Activated CD8-positive, alpha-beta memory T cell treated with anti-CD3 and anti-CD28 coated beads, Interleukin-2, amount 50 U/mL, for 4 hours (primary cell): ENCODE measurements around the gene BMPR2.
"Not testable (repeated sequence)": the region's sequence is repeated elsewhere in the genome, so short reads cannot be mapped to it uniquely, and the experiment has no call there.

Experiments
- DNase-seq: peaks from one replicate; pipeline ENCODE4 v3.0.0-alpha.2; 2020

The BMPR2 gene

DNA sequence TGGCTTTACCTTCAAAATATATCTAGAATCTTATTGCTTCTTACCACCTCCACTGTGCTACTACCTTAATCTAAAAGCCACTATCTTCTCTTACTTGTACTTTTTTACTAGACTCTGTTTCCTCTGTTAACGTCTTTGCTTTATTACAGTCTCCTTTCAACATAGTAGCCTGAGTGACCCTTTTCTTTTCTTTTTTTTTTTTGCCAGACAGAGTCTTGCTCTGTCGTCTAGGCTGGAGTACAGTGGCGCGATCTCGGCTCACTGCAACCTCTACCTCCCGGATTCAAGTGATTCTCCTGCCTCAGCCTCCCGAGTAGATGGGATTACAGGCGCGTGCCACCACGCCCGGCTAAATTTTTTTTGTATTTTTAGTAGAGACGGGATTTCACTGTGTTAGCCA lies 10.4 kb downstream of the BMPR2 start:
- DNase-seq = not testable (repeated sequence)

DNA sequence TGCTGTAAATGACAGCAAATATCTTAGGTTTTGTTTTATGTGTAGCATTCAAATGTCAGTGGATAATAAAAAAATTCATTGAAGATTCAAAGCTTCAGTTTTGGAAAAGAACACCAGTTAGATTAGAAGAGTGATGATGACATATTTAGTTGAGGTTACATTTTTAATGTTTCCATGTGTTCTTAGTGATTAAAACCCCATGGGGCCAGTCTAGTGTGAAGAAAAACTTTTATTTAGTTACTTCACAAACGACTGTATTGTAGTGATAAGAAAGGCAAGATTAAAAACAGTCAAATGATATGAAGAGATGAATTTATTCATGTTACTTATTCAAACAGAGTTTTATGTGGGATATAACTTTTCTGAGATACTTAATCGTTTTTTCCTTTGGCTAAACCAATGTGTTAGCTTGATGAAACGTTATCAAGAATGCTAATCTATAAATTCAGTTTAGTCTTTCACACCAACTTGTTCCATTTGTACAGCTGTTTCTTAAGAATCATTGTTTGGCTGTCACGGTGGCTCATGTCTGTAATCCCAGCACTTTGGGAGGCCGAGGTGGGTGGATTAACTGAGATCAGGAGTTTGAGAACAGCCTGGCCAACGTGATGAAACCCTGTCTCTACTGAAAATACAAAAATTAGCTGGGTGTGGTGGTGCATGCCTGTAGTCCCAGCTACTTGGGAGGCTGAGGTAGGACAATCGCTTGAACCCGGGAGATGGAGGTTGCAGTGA lies 11.6 kb downstream of the BMPR2 start:
- no peak for DNase-seq

DNA sequence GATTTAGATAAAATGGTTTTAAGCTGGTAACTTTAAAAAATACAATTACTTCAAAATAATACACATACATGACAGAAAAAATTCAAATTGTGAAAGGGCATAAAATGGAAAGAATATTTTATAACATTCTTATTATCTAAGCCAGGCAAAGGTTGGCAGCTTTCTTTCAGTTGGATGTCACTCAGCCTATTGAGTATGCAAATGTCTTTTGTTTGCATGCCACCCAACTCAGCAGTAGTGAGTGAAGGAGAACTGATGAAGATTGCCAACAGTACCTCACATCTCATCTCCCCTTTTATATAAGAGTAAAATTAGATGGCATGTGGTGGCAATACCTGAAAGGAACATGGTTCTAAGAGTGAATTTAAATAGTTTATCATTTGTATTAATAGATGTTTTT lies 24.8 kb downstream of the BMPR2 start:
- no peak for DNase-seq

DNA sequence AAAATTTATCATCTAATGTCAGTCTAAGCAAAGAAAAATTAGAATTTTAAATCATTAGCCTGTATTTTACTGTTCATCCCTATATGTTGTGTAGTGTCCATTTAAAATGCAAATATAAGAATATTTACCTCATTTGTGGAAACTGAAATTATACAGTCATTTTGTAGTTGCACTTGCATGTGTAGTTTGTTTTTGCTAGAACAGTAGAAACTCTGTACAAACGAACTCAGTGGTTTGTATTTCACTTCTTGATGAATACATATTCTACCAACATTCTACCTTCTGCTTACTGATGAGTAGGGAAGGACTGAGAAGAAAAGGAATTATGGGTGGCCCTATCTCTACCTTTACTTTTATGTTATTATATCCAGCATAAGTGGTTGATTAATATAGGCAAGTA lies 29.7 kb downstream of the BMPR2 start:
- DNase-seq = no peak

DNA sequence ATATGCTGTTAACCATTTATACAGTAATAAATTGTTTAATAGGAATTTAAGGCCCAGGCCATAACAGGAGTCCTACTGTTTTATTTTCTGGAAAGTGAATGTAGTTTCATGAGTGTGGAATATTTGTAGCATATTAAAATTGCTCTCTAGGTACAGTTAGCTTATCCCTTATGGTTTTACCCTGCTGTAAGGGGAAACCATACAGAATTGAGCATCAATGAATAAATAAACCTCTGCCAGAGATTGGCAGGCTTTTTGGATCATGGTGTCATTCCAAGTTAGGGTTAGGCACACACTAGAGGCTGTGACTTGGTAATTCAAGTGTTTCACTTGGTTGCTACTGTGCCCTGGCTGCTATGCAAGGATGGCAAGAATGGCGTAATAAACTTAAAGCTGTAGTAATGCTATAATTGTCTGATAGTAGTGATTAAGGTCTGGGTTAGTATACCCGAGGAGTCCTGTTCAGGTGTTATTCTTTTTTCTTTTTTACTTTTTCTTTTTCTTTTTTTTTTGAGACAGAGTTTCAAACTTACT lies 30.4 kb downstream of the BMPR2 start:
- no peak for DNase-seq

DNA sequence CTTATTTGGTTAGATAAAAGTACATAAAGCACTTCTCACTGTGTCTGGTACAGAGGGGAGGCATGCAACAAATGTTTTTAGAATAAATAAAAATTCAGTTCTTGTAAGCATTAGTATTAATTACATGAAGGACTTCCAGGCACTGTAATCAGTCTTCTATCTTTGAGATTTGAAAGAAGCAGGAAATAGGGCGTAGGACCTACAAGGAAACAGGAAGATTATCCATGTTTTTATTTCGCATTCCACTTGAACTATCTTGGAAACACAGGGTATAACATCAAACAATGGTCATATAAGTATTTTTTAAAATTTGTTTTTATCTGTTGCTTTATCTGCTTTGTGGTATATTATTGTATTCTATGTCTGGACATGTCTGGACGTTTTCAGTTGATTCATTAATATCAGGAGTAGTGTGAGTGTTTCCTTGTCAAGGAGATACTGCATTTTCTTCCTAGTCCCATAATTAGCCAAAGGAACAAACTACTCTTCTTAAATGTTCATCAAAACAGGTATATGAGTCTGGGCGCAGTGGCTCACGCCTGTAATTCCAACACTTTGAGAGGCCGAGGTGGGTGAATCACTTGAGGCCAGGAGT lies 32.5 kb downstream of the BMPR2 start:
- no peak for DNase-seq

DNA sequence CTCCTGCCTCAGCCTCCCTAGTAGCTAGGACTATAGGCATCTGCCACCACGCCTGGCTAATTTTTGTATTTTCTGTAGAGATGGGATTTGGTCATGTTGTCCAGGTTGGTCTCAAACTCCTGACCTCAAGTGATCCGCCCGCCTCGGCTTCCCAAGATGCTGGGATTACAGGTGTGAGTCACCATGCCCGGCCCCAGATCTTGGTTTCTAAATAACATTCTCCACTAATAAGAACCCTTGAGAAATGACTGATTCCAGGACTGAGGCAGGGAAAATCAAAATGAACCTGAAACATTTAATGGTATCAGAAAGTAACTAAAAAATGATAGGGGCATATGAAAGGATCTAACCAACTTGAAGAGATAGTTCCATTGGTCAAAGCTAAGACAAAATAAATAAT lies 34.0 kb downstream of the BMPR2 start:
- no peak for DNase-seq

DNA sequence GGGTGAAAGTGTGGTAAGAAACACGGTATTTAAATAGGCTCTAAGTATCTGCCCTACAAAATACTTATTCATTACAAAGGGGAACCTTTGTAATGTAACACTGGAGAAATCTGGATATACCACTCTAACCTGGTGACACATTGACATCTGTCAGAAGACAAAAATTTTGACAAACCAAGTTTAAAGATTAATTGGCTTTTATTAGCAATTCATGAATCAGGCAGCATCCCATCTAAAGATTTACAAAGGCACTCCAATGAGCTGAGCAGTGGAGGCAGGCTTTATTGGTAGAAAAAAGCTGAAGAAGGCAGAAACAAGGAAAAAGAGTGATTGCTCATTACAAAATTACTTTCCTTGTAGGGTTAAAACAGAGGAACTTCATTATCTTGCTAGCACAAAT lies 35.0 kb downstream of the BMPR2 start:
- DNase-seq = no peak

DNA sequence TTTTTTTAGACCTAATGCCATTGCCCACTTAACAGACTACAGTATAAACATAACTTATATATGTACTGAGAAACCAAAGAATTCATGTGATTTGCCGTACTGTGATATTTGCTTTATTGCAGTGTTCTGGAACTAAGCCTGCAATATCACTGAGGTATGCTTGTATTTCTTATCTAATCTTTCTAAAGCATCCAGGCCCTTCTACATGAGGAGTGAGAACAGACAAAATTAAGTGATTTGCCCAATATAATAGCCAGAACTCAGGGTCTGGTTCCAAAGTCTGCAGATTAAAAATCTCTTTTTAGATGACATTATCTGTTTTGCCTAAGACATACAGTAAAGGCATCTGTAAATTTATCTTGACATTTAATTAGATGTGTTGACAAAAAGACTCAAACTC lies 41.9 kb downstream of the BMPR2 start:
- no peak for DNase-seq

DNA sequence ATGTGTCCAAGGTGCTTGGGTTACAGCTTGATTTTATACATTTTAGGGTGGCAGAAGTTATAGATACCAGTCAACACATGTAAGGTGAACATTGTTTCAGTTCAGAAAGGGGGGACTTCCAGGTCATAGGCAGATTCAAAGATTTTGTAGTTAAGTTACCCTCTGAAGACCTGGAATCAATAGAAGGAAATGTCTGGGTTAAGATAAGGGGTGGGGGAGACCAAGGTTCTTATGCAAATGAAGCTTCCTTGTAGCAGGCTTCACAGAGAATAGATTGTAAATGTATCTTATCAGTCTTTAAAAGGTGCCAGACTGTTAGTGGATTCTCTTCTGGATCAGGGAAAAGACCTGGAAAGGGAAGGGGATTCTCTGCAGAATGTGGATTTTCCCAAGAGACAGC lies 42.4 kb downstream of the BMPR2 start:
- DNase-seq = no peak

DNA sequence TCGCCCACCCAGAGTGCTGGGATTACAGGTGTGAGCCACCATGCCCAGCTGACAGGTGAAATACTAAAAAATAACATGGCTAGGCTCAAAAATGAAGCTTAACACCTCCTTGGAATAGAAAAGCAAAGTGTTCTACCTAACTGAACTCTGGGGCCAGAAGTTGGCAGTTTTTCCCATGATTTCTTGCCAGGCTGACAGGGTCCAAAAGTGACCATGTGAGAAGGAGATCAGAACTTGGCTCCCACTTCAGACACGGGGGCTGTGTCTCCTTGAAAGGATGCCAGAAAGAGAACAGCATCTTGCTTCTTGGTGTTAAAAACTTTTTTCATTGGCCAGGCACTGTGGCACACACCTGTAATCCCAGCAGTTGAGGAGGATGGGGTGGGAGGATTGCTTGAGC lies 47.0 kb downstream of the BMPR2 start:
- DNase-seq = no peak

DNA sequence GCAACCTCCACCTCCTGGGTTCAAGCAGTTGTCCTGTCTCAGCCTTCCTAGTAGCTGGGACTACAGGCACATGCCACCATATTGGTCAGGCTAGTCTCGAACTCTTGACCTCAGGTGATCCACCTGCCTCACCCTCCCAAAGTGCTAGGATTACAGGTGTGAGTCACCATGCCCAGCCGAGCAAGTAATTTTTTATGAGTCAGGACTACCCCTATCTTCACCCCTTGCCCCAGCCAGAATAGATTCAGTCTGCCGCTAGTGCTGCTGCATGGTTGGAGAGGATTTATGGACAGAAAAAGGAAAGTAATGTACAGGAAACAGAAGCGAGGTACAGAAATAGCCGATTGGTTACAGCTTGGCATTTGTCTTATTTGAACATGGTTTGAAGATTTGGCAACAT lies 48.9 kb downstream of the BMPR2 start:
- no peak for DNase-seq

DNA sequence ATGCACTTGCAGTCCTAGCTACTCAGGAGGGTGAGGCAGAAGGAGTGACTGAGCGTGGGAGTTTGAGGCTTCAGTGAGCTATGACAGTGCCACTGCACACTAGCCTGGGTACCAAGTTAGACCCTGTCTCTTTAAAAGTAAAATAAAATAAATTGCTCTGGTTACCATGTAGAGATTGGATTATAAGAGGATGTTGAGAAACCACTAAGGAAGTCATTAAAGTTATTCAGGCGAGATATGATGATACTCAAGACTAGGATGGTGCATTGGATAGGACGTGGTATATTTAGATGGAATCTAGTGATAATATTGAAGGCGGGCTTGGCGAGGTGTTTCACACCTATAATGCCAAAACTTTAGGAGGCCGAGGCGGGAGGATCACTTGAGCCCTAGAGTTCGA lies 50.6 kb downstream of the BMPR2 start:
- DNase-seq = no peak

DNA sequence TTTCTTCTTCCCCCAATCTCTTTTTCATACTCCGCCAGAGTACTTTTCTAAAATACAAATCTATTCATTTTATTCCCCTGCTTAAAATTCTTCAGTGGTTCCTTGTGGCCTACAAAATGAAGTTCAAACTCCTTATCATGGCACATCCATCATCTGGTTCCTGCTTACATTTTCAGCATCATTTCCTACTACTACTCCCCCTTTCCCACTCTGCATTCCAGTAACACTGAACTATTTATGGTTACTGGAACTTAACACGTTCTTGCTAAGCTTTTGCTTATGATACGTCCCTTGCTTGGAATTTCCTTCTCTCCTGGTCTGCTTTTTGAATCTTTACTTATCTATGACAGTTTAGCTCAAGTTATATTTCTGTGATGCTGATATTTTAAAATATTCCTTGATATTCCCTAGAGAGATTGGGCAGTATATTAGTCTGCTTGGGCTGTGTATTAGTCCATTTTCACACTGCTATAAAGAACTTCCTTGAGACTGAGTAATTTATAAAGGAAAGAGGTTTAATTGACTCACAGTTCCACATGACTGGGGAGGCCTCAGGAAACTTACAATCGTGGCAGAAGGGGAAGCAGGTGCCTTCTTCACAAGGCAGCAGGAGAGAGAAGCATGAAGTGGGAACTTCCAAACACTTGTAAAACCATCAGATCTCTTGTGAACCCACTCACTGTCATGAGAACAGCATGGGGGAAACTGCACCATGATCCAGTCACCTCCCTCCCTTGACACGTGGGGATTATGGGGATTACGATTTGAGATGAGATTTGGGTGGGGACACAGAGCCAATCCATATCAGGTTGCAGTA lies 53.2 kb downstream of the BMPR2 start:
- no peak for DNase-seq

DNA sequence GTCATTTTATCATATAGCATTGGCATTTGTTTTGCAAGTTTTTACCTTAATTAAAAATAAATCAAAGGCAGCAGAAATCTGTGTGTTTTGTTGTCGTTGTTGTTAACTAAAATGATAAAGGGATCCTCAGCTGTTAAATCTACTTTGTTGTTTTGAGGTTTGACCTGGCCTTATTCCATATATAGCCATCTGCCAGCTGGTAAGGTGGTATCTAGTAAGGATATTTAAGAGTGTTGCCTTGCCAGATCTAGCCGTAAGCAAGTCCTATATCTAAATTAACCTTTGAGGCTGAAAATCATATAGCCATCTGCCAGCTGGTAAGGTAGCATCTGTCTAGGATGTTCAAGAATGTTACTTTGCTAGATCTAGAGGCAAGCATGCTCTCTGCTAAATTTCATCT lies 56.6 kb downstream of the BMPR2 start:
- DNase-seq = no peak

DNA sequence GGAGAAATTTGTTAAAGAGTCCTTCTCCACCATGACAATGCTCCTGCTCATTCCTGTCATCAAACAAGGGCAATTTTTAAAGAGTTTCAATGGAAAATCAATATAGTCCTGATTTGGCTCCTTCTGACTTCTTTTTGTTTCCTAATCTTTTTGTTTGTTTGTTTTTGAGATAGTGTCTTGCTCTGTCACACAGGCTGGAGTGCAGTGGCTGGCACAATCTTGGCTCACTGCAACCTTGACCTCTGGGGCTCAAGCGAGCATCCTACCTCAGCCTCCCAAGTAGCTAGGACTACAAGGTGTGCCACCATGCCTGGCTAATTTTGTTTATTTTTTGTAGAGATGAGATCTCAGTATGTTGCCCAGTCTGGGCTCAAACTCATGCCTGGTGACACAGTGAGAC lies 58.3 kb downstream of the BMPR2 start:
- DNase-seq = no peak

DNA sequence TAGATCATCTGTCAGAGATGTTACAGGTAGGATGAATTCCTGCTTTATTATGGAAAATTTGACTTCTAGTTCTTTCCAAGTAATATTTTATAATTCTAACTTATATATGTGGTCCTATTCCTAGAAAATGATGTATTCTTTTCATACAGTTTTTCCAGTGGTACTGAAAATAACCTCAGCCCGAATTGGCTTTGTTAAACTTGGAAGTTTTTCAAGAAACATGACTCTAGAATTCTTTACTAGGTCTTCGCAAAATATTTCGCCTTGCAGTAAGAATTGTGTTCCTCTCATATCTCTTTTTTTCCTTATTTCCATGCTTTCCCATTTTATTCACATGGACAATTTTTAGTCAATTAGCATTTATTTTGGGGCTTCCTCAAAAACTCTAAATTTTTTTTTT lies 60.5 kb downstream of the BMPR2 start:
- no peak for DNase-seq

DNA sequence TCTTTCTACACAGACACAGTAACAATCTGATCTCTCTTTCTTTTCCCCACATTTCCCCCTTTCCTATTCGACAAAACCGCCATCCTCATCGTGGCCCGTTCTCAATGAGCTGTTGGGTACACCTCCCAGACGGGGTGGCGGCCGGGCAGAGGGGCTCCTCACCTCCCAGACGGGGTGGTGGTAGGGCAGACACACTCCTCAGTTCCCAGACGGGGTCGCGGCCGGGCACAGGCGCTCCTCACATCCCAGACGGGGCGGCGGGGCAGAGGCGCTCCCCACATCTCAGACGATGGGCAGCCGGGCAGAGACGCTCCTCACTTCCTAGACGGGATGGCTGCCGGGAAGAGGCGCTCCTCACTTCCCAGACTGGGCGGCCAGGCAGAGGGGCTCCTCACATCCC lies 64.0 kb downstream of the BMPR2 start:
- DNase-seq = not testable (repeated sequence)

DNA sequence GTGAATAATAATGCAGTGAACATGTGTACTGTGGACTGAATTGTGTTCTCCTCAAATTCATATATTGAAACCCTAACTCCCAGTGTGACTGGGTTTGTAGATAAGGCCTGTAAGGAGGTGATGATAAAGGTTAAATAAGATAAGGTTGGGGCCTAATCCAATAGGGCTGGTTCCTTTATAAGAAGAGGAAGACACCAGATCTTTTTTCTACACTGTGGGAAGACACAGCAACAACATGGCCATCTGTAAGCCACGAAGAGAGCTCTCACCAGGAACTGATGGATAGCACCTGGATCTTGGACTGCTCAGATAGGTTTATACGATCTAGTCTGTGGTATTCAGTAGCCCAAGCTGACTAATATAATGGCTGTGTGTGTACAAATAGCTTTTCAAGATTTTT lies 66.8 kb downstream of the BMPR2 start:
- DNase-seq = no peak

DNA sequence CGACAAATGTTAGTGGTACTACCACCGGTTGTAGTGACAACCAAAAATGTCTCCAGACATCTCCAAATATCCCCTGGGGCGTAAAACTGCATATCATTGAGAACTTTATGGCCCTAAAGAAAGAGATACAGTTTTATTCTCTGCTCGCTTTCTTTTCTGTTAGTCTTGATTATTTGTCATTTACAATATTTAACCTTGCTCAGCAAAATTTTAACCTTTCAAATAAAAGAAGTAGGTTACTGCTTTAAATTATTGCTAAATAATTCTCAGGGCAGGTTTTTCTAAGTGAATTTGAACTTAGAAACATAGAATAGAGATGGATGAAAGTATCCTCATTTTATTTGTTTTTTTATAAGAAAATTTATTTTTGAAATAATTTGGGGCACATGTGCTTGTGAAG lies 67.9 kb downstream of the BMPR2 start:
- no peak for DNase-seq

DNA sequence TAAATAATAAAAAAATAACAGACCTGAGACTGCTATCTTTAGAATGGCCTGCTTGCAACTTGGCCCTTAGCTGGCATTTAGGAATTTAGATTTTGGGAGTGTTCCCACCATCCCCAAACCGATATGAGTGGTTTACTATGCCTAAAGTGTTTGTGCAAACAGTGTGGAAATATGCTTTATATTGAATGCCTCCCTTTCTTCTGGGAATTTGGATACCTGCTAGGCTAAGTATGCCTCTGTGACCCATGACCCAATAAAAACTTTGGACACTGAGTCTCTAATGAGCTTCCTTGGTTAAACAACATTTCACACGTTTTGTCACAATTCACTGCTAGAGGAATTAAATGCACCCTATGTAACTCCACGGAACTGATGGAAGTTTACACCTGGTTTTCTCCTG lies 73.2 kb downstream of the BMPR2 start:
- no peak for DNase-seq

DNA sequence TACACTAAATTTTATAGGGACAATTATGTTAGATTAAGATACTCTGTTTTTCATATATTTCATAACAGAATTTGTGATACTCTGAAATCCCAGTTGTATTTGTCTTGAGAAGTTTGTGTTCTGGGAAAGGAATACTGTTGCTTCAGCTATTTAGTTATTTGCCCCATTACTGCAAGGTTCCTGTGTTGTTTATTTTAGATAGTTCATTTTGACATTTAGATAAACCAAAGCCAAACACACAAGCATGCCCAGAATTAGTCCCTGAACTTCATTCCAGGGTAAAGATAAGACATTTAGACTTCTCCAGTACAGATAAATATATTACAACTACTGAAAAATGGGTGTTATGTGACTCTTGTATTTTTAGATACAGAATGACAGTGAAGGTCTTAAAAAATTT lies 74.7 kb downstream of the BMPR2 start:
- DNase-seq = no peak

DNA sequence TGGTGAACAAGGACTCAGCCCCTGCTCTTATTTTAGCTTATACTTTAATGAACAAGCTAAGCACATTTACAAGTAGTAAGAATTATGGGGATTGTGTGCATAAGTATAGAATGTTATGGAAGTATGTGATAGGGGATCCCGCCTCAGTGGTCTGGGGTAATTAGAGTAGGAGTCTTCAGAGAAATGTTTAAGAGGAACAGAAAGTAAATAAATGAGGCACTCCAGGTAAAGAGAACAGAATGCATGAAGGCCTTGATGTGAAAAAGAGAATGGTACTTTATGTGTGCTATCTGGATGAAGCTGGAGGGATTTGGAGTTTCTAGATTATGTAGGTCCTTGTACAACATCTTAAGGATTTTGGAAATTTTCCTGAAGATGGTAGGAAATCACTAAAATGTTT lies 76.6 kb downstream of the BMPR2 start:
- DNase-seq = no peak

DNA sequence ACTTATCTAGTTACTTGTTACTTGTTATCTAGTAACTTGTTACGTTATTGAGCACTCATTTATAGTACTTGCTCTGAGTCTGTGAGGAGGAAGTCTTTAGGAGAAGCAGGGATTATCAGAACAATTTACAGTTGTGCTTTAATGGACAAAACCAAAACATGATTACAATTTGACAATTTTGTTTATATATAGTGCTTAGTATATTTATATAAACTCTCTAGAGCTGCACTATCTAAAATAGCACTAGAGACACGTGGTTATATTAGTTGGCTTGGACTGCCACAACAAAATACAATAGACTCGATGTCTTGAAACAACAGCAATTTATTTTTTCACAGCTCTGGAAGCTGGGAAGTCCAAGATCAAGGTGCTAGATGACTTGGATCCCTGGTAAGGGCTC lies 78.4 kb downstream of the BMPR2 start:
- no peak for DNase-seq
